ENCODE results near the gene METTL21A. TPM values are rescaled to one million over a fixed set of nuclear protein-coding genes. Genes with fewer than 3 reads are reported as not detected.

The METTL21A gene
- total and polyA plus RNA-seq, 9 of the 15 experiments (the other 6 are each of a cell fraction or from before 2014, with no cell fraction given) = 9.1 to 46.5 (median 37.4) TPM

- peak; percentile 94 for TF ChIP-seq CHD7 (IDR thresholded peaks at IDR 0.05; ENCODE audit: low read depth, low read length)
- TF ChIP-seq HDAC2 (IDR thresholded peaks at IDR 0.05) = peak; percentile 66; the same call in 1 of the 2 replicates
- TF ChIP-seq COPS2 (conservative IDR thresholded peaks at IDR 0.05) = no peak
- TF ChIP-seq UBTF (IDR thresholded peaks at IDR 0.05; ENCODE audit: borderline replicate concordance in 1 of 2, low read depth in 2 of 2, low read length in 2 of 2) = no peak; a peak in 2 of 4 replicates
- no peak for TF ChIP-seq ZNF280A (IDR thresholded peaks at IDR 0.05; ENCODE audit: low read depth, partially characterized antibody)
- no peak for TF ChIP-seq MBD2 (IDR thresholded peaks at IDR 0.05; ENCODE audit: borderline replicate concordance, low read depth)
- peak; percentile 83 for TF ChIP-seq SMAD4 (CRISPR knock-in tag; conservative IDR thresholded peaks at IDR 0.05)
- peak; percentile 90 for TF ChIP-seq CCNT2 (IDR thresholded peaks at IDR 0.05; ENCODE audit: borderline replicate concordance, extremely low read depth, insufficient read length, low read depth, low read length)
- peak; percentile 81 for TF ChIP-seq ATF7 (IDR thresholded peaks at IDR 0.05)
- TF ChIP-seq KDM5B (IDR thresholded peaks at IDR 0.05; ENCODE audit: insufficient replicate concordance, low read depth, low read length) = peak; percentile 54
These were observed at the start of gene METTL21A (continued) for GRCh38 chr2:207625014-207625907.

All from K562 (cell line).